Caco-2 (cell line): Measurements from ENCODE around the gene AUTS2. TPM values are rescaled to one million over a fixed set of nuclear protein-coding genes. Genes with fewer than 3 reads are reported as not detected.

Experiments used
- BruUV-seq: library from RNA; stranded (reverse); fragments of 400-500 nt; replicated peaks from 2 replicates; lab custom pipeline; 2021; lab: Mats Ljungman, UMichigan
- CTCF ChIA-PET: fragments of 300-600 bp; sonication (Branson Sonifier 250); formaldehyde crosslinking; loops from one replicate; lab custom pipeline; 2022; ENCODE audit warnings: antibody characterized with exemption; lab: Charles Lee
- POLR2A ChIA-PET: fragments of 300-600 bp; sonication (Branson Sonifier 250); formaldehyde crosslinking; loops from one replicate; lab custom pipeline; 2022; ENCODE audit warnings: antibody characterized with exemption; lab: Charles Lee
- DNase-seq, 2 experiments: peaks; one replicate each; pipeline versions ENCODE4 v3.0.0 to v3.0.0-alpha.2; 2020 to 2022
- H3K27me3 ChIP-seq: replicated peaks from 2 replicates; pipeline ENCODE4 v1.6.0; 2011; ENCODE audit warnings: low read length; ENCODE audit not compliant: control insufficient read depth, insufficient read depth
- H3K36me3 ChIP-seq: 2 replicates; pipeline ENCODE4 v1.5.1; 2011; ENCODE audit warnings: low read length; ENCODE audit not compliant: control insufficient read depth, insufficient read depth
- H3K4me1 ChIP-seq: fragments of 250-450 bp; sonication (Bioruptor Pico); 2 replicates; pipeline ENCODE4 v1.5.1; 2020; ENCODE audit warnings: mild to moderate bottlenecking
- H3K4me3 ChIP-seq: 2 replicates; pipeline ENCODE4 v1.5.1; 2011; ENCODE audit warnings: low read depth, mild to moderate bottlenecking, control low read depth, low read length
- H3K9me3 ChIP-seq: fragments of 250-450 bp; sonication (Bioruptor Pico); 2 replicates; pipeline ENCODE4 v1.5.1; 2020; ENCODE audit warnings: mild to moderate bottlenecking, moderate library complexity
- H3K27ac Mint-ChIP-seq: one replicate; pipeline ENCODE4 v1.8.0; 2022; ENCODE audit warnings: mixed read lengths; ENCODE audit not compliant: unreplicated experiment
- H3K27me3 Mint-ChIP-seq: one replicate; pipeline ENCODE4 v1.8.0; 2022; ENCODE audit warnings: mixed read lengths; ENCODE audit not compliant: insufficient read depth, unreplicated experiment
- H3K36me3 Mint-ChIP-seq: one replicate; pipeline ENCODE4 v1.8.0; 2022; ENCODE audit warnings: mild to moderate bottlenecking, mixed read lengths; ENCODE audit not compliant: insufficient read depth, unreplicated experiment
- H3K4me1 Mint-ChIP-seq: one replicate; pipeline ENCODE4 v1.8.0; 2022; ENCODE audit warnings: low read depth, mixed read lengths; ENCODE audit not compliant: unreplicated experiment
- H3K4me3 Mint-ChIP-seq: one replicate; pipeline ENCODE4 v1.8.0; 2022; ENCODE audit warnings: mild to moderate bottlenecking, moderate library complexity, mixed read lengths; ENCODE audit not compliant: unreplicated experiment
- H3K9me3 Mint-ChIP-seq: one replicate; pipeline ENCODE4 v1.8.0; 2022; ENCODE audit warnings: mixed read lengths; ENCODE audit not compliant: unreplicated experiment
- intact Hi-C: fragments of 100-400 bp; cut with micrococcal nuclease; formaldehyde crosslinking; loops from one replicate; pipeline ENCODE4 v1.10.0; 2022; ENCODE audit not compliant: unreplicated experiment
- total RNA-seq: library from RNA; stranded (reverse); gene quantifications from 2 replicates; pipeline ENCODE4 v1.2.3, GENCODE V29; 2022
- TF ChIP-seq, protein P1 (sequence below), 2 experiments: fragments of 200-600 bp in 1 of 2; IDR thresholded peaks; 1 replicate in 1 of 2; 2 replicates in 1 of 2; pipeline versions ENCODE4 v1.5.1 to v1.8.0; 2011 to 2022; ENCODE audit warnings: antibody characterized with exemption in 1 of 2, control low read depth in 1 of 2, inconsistent platforms in 1 of 2, low read depth in 1 of 2, low read length in 1 of 2, mild to moderate bottlenecking in 1 of 2, moderate library complexity in 1 of 2; ENCODE audit not compliant: insufficient read depth in 1 of 2, severe bottlenecking in 1 of 2, unreplicated experiment in 1 of 2

Gene AUTS2
- total RNA-seq, 1 experiment from 2014 or later = 37.1 TPM

DNA sequence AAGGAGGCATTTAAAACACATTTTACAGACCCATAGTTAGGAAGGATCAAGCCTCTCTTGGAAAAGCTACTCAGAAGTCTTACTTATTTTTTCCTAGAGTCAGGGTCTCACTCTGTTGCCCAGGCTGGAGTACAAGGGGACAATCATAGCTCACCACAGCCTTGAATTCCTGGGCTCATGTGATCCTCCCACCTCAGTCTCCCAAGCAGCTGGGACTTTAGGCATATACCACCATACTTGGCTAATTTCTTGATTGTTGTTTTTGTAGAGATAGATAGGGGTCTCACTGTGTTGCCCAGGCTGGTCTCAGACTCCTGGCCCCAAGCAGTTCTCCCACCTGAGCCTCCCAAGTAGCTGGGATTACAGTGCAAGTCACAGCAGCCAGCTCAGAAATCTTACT lies 1179.0 kb downstream of the AUTS2 start:
- Mint-ChIP-seq H3K36me3 (peaks cover 39% of the 10 kb centered on the region), H3K27me3 (no peaks in the 10 kb centered on the region), H3K27ac (no peak overlapping the region), H3K4me1 (no peaks in the 10 kb centered on the region), H3K9me3 (no peaks in the 10 kb centered on the region), H3K4me3 (no peak overlapping the region)
- no peak for DNase-seq
- Histone ChIP-seq H3K36me3 (peaks cover 6% of the 10 kb centered on the region; the same call in 1 of the 2 replicates), H3K9me3 (no peaks in the 10 kb centered on the region), H3K4me1 (peaks cover 10% of the 10 kb centered on the region), H3K4me3 (no peak overlapping the region), H3K27me3 (no peaks in the 10 kb centered on the region)
- intact Hi-C loops = no loop called here
- TF ChIP-seq, protein P1, sequence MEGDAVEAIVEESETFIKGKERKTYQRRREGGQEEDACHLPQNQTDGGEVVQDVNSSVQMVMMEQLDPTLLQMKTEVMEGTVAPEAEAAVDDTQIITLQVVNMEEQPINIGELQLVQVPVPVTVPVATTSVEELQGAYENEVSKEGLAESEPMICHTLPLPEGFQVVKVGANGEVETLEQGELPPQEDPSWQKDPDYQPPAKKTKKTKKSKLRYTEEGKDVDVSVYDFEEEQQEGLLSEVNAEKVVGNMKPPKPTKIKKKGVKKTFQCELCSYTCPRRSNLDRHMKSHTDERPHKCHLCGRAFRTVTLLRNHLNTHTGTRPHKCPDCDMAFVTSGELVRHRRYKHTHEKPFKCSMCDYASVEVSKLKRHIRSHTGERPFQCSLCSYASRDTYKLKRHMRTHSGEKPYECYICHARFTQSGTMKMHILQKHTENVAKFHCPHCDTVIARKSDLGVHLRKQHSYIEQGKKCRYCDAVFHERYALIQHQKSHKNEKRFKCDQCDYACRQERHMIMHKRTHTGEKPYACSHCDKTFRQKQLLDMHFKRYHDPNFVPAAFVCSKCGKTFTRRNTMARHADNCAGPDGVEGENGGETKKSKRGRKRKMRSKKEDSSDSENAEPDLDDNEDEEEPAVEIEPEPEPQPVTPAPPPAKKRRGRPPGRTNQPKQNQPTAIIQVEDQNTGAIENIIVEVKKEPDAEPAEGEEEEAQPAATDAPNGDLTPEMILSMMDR (IDR thresholded peaks at IDR 0.05; ENCODE audit: insufficient read depth in 1 of 2, low read depth in 1 of 2, low read length in 1 of 2, severe bottlenecking in 1 of 2, unreplicated experiment in 1 of 2) = no peak
- POLR2A ChIA-PET = no interaction called here
- CTCF ChIA-PET = no interaction called here
- BruUV-seq = no TSS peak

- intact Hi-C loops = no loop called here
- ChIA-PET POLR2A (no interaction called here), CTCF (no interaction called here)
- H3K36me3 ChIP-seq = peaks cover 6% of the 10 kb centered on the region; the same call in 1 of the 2 replicates
- no peaks in the 10 kb centered on the region for H3K9me3 ChIP-seq
- peaks cover 10% of the 10 kb centered on the region for H3K4me1 ChIP-seq
- Mint-ChIP-seq H3K4me1 (no peaks in the 10 kb centered on the region), H3K27ac (no peak overlapping the region), H3K4me3 (no peak overlapping the region), H3K36me3 (peaks cover 39% of the 10 kb centered on the region), H3K9me3 (no peaks in the 10 kb centered on the region), H3K27me3 (no peaks in the 10 kb centered on the region)
- H3K4me3 ChIP-seq = no peak overlapping the region
- no TSS peak for BruUV-seq
- DNase-seq = no peak
- H3K27me3 ChIP-seq = no peaks in the 10 kb centered on the region
- TF ChIP-seq, protein P1 (IDR thresholded peaks at IDR 0.05; ENCODE audit: insufficient read depth in 1 of 2, low read depth in 1 of 2, low read length in 1 of 2, severe bottlenecking in 1 of 2, unreplicated experiment in 1 of 2) = no peak
Measured at GRCh38 chr7:70778585-70778984, 1180.3 kb downstream of the AUTS2 start.

- Mint-ChIP-seq H3K27me3 (no peaks in the 10 kb centered on the region), H3K4me3 (no peak overlapping the region), H3K27ac (no peak overlapping the region), H3K36me3 (peaks cover 46% of the 10 kb centered on the region), H3K4me1 (no peaks in the 10 kb centered on the region), H3K9me3 (no peaks in the 10 kb centered on the region)
- peaks cover 10% of the 10 kb centered on the region for H3K4me1 ChIP-seq
- no peaks in the 10 kb centered on the region for H3K9me3 ChIP-seq
- ChIA-PET CTCF (no interaction called here), POLR2A (no interaction called here)
- intact Hi-C loops = no loop called here
- DNase-seq = no peak
- no peak overlapping the region for H3K4me3 ChIP-seq
- no peaks in the 10 kb centered on the region for H3K27me3 ChIP-seq
- no TSS peak for BruUV-seq
- TF ChIP-seq, protein P1 (IDR thresholded peaks at IDR 0.05; ENCODE audit: insufficient read depth in 1 of 2, low read depth in 1 of 2, low read length in 1 of 2, severe bottlenecking in 1 of 2, unreplicated experiment in 1 of 2) = no peak
- peaks cover 6% of the 10 kb centered on the region; the same call in 1 of the 2 replicates for H3K36me3 ChIP-seq
Measured at GRCh38 chr7:70779321-70779720, 1181.0 kb downstream of the AUTS2 start.
